Type B pancreatic cell (in vitro differentiated cells): ENCODE measurements around the gene ADAMTSL1. TPM values are rescaled to one million over a fixed set of nuclear protein-coding genes. Genes with fewer than 3 reads are reported as not detected.

Source experiments
- DNase-seq: peaks from one replicate; pipeline ENCODE4 v3.0.0; 2021; ENCODE audit warnings: mixed read lengths; ENCODE audit not compliant: unreplicated experiment; ENCODE audit errors: extremely low spot score
- H3K27ac Mint-ChIP-seq: 2 replicates; pipeline ENCODE4 v1.8.0; 2021; ENCODE audit warnings: mild to moderate bottlenecking, mixed read lengths
- H3K27me3 Mint-ChIP-seq: 2 replicates; pipeline ENCODE4 v1.8.0; 2021; ENCODE audit warnings: mixed read lengths
- H3K36me3 Mint-ChIP-seq: 2 replicates; pipeline ENCODE4 v1.8.0; 2021; ENCODE audit warnings: mixed read lengths
- H3K4me1 Mint-ChIP-seq: one replicate; pipeline ENCODE4 v1.8.0; 2021; ENCODE audit warnings: mixed read lengths; ENCODE audit not compliant: unreplicated experiment
- H3K4me3 Mint-ChIP-seq: 2 replicates; pipeline ENCODE4 v1.8.0; 2021; ENCODE audit warnings: mild to moderate bottlenecking, mixed read lengths
- H3K9me3 Mint-ChIP-seq: 2 replicates; pipeline ENCODE4 v1.8.0; 2021; ENCODE audit warnings: mixed read lengths
- CTCF ChIP-seq: fragments of 200-600 bp; sonication (generic); conservative IDR thresholded peaks from 2 replicates; pipeline ENCODE4 v1.5.0; 2021; ENCODE audit warnings: antibody characterized with exemption, mild to moderate bottlenecking
- total RNA-seq: library from RNA; stranded (reverse); gene quantifications from 2 replicates; pipeline ENCODE4 v1.2.1, GENCODE V29; 2021; ENCODE audit warnings: low replicate concordance

Gene ADAMTSL1
- total RNA-seq, 1 donor from 2014 or later: 28.6 TPM

GRCh38 chr9:18747595-18747994, 273.6 kb downstream of the ADAMTSL1 start:
- no peak for DNase-seq
- no peak for TF ChIP-seq CTCF
- no peaks in the 10 kb centered on the region for H3K27me3 Mint-ChIP-seq
- peaks cover 11% of the 10 kb centered on the region for H3K4me1 Mint-ChIP-seq
- peaks cover 7% of the 10 kb centered on the region for H3K36me3 Mint-ChIP-seq
- H3K27ac Mint-ChIP-seq: peak overlapping the region; percentile 18
- H3K4me3 Mint-ChIP-seq: no peak overlapping the region
- peaks cover 5% of the 10 kb centered on the region for H3K9me3 Mint-ChIP-seq

- Mint-ChIP-seq H3K27ac (no peak overlapping the region), H3K4me3 (no peak overlapping the region), H3K27me3 (no peaks in the 10 kb centered on the region), H3K9me3 (peaks cover 5% of the 10 kb centered on the region), H3K36me3 (peaks cover 7% of the 10 kb centered on the region), H3K4me1 (peaks cover 11% of the 10 kb centered on the region)
- DNase-seq: no peak
- TF ChIP-seq CTCF: no peak
These were observed 274.3 kb downstream of the ADAMTSL1 start for GRCh38 chr9:18748251-18748701.

GRCh38 chr9:18749711-18750110, 275.8 kb downstream of the ADAMTSL1 start:
- DNase-seq: no peak
- Mint-ChIP-seq H3K9me3 (peaks cover 3% of the 10 kb centered on the region), H3K27me3 (no peaks in the 10 kb centered on the region), H3K36me3 (peaks cover 6% of the 10 kb centered on the region), H3K4me3 (no peak overlapping the region), H3K27ac (no peak overlapping the region), H3K4me1 (peaks cover 11% of the 10 kb centered on the region)
- TF ChIP-seq CTCF: no peak

- no peak for DNase-seq
- Mint-ChIP-seq H3K36me3 (peaks cover 6% of the 10 kb centered on the region), H3K9me3 (no peaks in the 10 kb centered on the region), H3K4me1 (peaks cover 13% of the 10 kb centered on the region), H3K27me3 (no peaks in the 10 kb centered on the region), H3K4me3 (no peak overlapping the region), H3K27ac (no peak overlapping the region)
- no peak for TF ChIP-seq CTCF
These were observed 280.0 kb downstream of the ADAMTSL1 start for GRCh38 chr9:18753904-18754303.

GRCh38 chr9:18754537-18754936, 280.6 kb downstream of the ADAMTSL1 start:
- H3K27me3 Mint-ChIP-seq: no peaks in the 10 kb centered on the region
- no peak for TF ChIP-seq CTCF
- no peak overlapping the region for H3K27ac Mint-ChIP-seq
- peaks cover 13% of the 10 kb centered on the region for H3K4me1 Mint-ChIP-seq
- no peaks in the 10 kb centered on the region for H3K9me3 Mint-ChIP-seq
- no peak for DNase-seq
- H3K36me3 Mint-ChIP-seq: peaks cover 6% of the 10 kb centered on the region
- no peak overlapping the region for H3K4me3 Mint-ChIP-seq

- no peak overlapping the region for H3K27ac Mint-ChIP-seq
- no peak for DNase-seq
- no peak for TF ChIP-seq CTCF
- H3K36me3 Mint-ChIP-seq: peaks cover 6% of the 10 kb centered on the region
- peaks cover 18% of the 10 kb centered on the region for H3K4me1 Mint-ChIP-seq
- H3K9me3 Mint-ChIP-seq: no peaks in the 10 kb centered on the region
- H3K4me3 Mint-ChIP-seq: no peak overlapping the region
- H3K27me3 Mint-ChIP-seq: no peaks in the 10 kb centered on the region
These were observed 281.3 kb downstream of the ADAMTSL1 start for GRCh38 chr9:18755263-18755662.
